Epithelial cell of proximal tubule (primary cell): ENCODE measurements around the gene KLF5. TPM values are rescaled to one million over a fixed set of nuclear protein-coding genes. Genes with fewer than 3 reads are reported as not detected.

Experiments
- DNase-seq: peaks from one replicate; pipeline ENCODE4 v3.0.0-alpha.2; 2011; ENCODE audit warnings: low read depth
- H3K4me3 ChIP-seq: 2 replicates; pipeline ENCODE4 v1.5.1; 2011; ENCODE audit warnings: low read depth, mild to moderate bottlenecking, low read length
- CTCF ChIP-seq: conservative IDR thresholded peaks from 2 replicates; pipeline ENCODE4 v1.5.1; 2012; ENCODE audit warnings: low read depth, mild to moderate bottlenecking, low read length
- total RNA-seq: library from RNA; depleted of rRNA; stranded (reverse); fragments of >200 nt; gene quantifications from 2 replicates; pipeline ENCODE4 v1.2.3, GENCODE V29; 2015

The KLF5 gene
- total RNA-seq, 1 donor from 2014 or later, result 26.6 TPM

GRCh38 chr13:73106513-73107178, 47.8 kb downstream of the KLF5 start:
- no peak for TF ChIP-seq CTCF
- no peak overlapping the region for H3K4me3 ChIP-seq
- no peak for DNase-seq

GRCh38 chr13:73107481-73107880, 48.7 kb downstream of the KLF5 start:
- no peak for DNase-seq
- no peak for TF ChIP-seq CTCF
- no peak overlapping the region for H3K4me3 ChIP-seq

- H3K4me3 ChIP-seq, result no peak overlapping the region
- DNase-seq, result no peak
- TF ChIP-seq CTCF, result no peak
Measured at GRCh38 chr13:73107970-73108369, 49.2 kb downstream of the KLF5 start.

- no peak for TF ChIP-seq CTCF
- H3K4me3 ChIP-seq, result no peak overlapping the region
- DNase-seq, result no peak
Measured at GRCh38 chr13:73109288-73109899, 50.6 kb downstream of the KLF5 start.

GRCh38 chr13:73109969-73110368, 51.2 kb downstream of the KLF5 start:
- no peak for TF ChIP-seq CTCF
- H3K4me3 ChIP-seq, result no peak overlapping the region
- peak; percentile 12 for DNase-seq

GRCh38 chr13:73110814-73111213, 52.0 kb downstream of the KLF5 start:
- DNase-seq, result no peak
- TF ChIP-seq CTCF, result no peak
- H3K4me3 ChIP-seq, result no peak overlapping the region

- no peak for TF ChIP-seq CTCF
- no peak overlapping the region for H3K4me3 ChIP-seq
- no peak for DNase-seq
Measured at GRCh38 chr13:73111331-73111730, 52.5 kb downstream of the KLF5 start.
